Measurements from ENCODE around the gene MMS19. TPM values are rescaled to one million over a fixed set of nuclear protein-coding genes. Genes with fewer than 3 reads are reported as not detected.

MMS19 gene
- total RNA-seq, 1 donor from 2014 or later, result 108 TPM

GRCh38 chr10:97511711-97512440, 13.7 kb upstream of the MMS19 start:
- no peak for TF ChIP-seq CTCF (conservative IDR thresholded peaks at IDR 0.05; ENCODE audit: low read depth, low read length)
- no peak overlapping the region for H3K4me3 ChIP-seq (ENCODE audit: low read depth, low read length)
- DNase-seq (ENCODE audit: low read depth), result no peak

- TF ChIP-seq CTCF (conservative IDR thresholded peaks at IDR 0.05; ENCODE audit: low read depth, low read length), result no peak
- no peak for DNase-seq (ENCODE audit: low read depth)
- H3K4me3 ChIP-seq (ENCODE audit: low read depth, low read length), result no peak overlapping the region
These were observed 12.5 kb upstream of the MMS19 start for GRCh38 chr10:97510686-97511085.

GRCh38 chr10:97509120-97509680, 11.0 kb upstream of the MMS19 start:
- DNase-seq (ENCODE audit: low read depth), result no peak
- no peak overlapping the region for H3K4me3 ChIP-seq (ENCODE audit: low read depth, low read length)

GRCh38 chr10:97508342-97508741, 10.1 kb upstream of the MMS19 start:
- TF ChIP-seq CTCF (conservative IDR thresholded peaks at IDR 0.05; ENCODE audit: low read depth, low read length), result no peak
- no peak for DNase-seq (ENCODE audit: low read depth)
- no peak overlapping the region for H3K4me3 ChIP-seq (ENCODE audit: low read depth, low read length)

More at GRCh38 chr10:97509120-97509680, 11.0 kb upstream of the MMS19 start:
- no peak for TF ChIP-seq CTCF (conservative IDR thresholded peaks at IDR 0.05; ENCODE audit: low read depth, low read length)

- TF ChIP-seq CTCF (conservative IDR thresholded peaks at IDR 0.05; ENCODE audit: low read depth, low read length), result no peak
- no peak for DNase-seq (ENCODE audit: low read depth)
- H3K4me3 ChIP-seq (ENCODE audit: low read depth, low read length), result no peak overlapping the region
These were observed 8.2 kb upstream of the MMS19 start for GRCh38 chr10:97506199-97506991.

- no peak for DNase-seq (ENCODE audit: low read depth)
- TF ChIP-seq CTCF (conservative IDR thresholded peaks at IDR 0.05; ENCODE audit: low read depth, low read length), result no peak
- no peak overlapping the region for H3K4me3 ChIP-seq (ENCODE audit: low read depth, low read length)
These were observed 6.9 kb upstream of the MMS19 start for GRCh38 chr10:97505152-97505551.
